GM18505 (cell line): ENCODE results near the gene SNRNP200.
A peak's percentile ranks its signal among the peaks of the same experiment; 100 is the strongest.

Source experiments
- ATAC-seq: cut with Tn5 transposase; IDR thresholded peaks from one replicate; pipeline ENCODE4 v1.9.1; 2021; ENCODE audit not compliant: unreplicated experiment
- POLR2A ChIP-seq: IDR thresholded peaks from 4 replicates; pipeline ENCODE4 v1.6.1; 2011; ENCODE audit warnings: borderline replicate concordance; ENCODE audit not compliant: insufficient read depth, insufficient read length; ENCODE audit errors: extremely low read depth

The SNRNP200 gene

GRCh38 chr2:96287273-96287856 is 18.0 kb downstream of the SNRNP200 start:
- TF ChIP-seq POLR2A: no peak
- ATAC-seq: no peak

DNA sequence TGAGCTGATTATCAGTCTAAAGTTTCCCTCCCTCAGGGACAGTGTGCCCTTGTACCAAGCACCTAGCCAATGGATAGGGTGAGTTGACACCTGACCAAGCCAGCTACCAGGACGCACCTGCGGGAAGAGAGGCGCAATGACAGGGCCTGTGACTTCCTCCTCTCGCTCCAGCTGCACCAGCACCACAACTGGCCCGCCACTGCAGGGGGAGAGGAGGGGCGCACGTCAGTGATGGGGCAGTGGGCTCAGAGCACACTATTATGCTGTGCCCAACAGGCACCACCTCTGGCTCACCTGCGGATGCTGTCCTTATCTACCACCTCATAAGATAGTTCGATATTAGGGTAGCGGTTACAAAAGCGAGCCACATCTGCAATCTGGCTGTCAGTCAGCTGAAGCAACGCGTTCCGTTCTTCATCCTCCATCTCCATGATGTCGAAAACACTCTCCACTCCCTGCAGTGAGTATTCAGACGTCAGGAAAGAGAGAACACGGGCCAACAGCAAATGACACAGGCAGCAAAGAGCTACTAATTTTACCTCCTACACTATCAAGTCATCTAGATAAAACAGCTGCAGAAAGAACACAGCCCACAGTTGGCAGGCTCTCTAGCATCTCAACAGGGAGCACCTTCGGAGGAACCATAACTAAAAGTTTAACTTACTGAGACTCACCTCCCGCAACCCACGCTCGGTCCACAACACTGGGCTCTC is 28.4 kb downstream of the SNRNP200 start:
- TF ChIP-seq POLR2A: no peak
- no peak for ATAC-seq

GRCh38 chr2:96274355-96275056 is 30.8 kb downstream of the SNRNP200 start:
- no peak for ATAC-seq
- no peak for TF ChIP-seq POLR2A

- ATAC-seq: no peak
- no peak for TF ChIP-seq POLR2A
Observed at GRCh38 chr2:96273763-96274162, 31.6 kb downstream of the SNRNP200 start.

- ATAC-seq: no peak
Observed at GRCh38 chr2:96271995-96272394, 33.4 kb downstream of the SNRNP200 start.

DNA sequence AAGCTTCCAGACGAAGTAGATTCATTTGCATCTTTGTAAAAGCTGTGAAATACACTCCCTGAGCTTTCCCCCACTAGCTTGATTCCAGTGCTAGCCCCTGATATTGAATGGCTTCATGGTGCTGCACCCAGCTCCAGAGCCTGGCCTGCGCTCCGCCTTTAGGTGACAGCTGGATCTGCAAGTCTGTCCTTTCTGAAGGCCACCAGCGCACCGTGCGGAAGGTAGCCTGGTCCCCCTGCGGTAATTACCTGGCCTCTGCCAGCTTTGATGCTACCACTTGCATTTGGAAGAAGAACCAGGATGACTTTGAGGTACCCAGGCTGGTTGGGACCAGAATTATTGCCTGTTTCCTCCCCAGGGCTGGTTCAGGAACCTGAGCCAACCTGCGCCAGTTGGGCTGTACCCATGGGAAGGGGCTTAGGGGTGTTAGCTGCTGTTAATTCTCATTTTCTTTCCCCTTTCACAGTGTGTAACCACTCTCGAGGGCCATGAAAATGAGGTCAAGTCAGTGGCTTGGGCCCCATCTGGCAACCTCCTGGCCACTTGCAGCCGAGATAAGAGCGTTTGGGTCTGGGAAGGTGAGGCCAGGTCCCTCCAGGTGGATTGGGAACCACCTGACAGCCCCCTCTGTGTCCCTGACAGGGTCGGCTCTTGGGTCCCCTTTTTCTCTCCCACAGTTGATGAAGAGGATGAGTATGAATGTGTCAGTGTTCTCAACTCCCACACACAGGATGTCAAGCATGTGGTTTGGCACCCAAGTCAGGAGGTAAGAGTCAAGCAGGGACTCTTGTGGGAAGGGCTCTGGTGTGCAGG is 38.0 kb downstream of the SNRNP200 start:
- no peak for ATAC-seq
- TF ChIP-seq POLR2A: no peak

More at GRCh38 chr2:96271995-96272394, 33.4 kb downstream of the SNRNP200 start:
- TF ChIP-seq POLR2A: no peak

- peak; percentile 87 for ATAC-seq
- TF ChIP-seq POLR2A: peak; percentile 78
Observed at GRCh38 chr2:96265840-96266679, 39.3 kb downstream of the SNRNP200 start, which contains the start of the genes CIAO1 and TMEM127. TSS of gene CIAO1 (plus strand) at chr2:96266225. CDS start at chr2:96266351, 126 bp downstream. TSS of gene TMEM127 (minus strand) at chr2:96265997. CDS start at chr2:96265381, 616 bp downstream.

DNA sequence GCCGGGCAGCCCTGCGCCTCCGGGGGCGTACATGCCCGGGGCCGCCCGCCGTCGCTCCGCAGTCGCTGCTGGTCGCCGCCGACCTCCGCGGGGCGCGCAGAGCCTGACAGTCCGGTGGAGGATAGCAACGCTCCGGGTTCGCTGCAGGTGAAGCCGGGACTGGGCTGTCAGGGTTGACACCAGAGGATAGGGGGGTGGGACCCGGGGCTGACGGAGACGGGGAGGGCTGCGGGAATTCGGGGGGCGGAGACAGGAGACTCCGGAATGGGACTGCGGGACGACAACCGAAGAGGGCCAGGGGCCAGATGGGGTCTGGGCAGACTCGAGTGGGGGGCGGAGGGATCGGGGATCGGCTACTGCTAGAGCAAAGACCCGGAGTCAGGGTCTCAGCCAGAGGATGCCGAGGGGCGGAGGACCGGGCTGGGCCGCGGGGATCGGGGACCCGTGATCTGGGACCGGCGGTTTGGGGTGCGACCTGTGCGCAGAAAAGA is 40.0 kb downstream of the SNRNP200 start:
- peak; percentile 21 for ATAC-seq
- TF ChIP-seq POLR2A: no peak

DNA sequence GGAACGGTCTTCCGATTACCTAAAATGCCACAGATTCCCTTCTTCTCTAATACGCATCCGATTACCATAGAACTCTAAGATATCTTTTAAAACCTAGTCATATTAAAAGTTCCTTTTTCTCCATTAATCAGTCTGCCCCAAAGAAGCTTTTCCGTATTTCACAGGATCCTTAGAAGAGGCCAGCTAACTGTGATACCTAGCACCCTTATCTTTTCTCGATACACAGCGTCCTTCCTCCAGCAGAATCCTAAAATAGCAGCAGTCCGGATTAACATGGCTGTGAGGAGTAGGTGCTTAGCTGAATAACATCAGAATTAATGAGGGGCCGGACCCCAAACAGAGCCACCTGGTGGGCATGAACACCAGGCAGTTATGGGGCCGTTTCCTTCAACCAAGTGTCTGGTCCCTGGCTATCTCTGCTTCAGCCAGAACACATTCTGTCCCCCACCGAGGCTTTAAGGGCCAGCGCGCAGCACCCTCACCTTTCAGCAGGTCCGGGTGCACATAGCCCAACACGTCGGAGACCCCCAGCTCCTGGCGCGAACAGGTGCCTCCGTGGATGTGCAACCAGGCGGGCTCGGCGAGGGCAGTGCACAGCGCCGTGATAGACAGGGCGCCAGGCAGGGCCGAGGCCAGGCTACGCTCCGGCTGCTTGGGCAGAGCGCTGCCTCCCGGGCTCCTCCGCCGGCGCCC is 40.5 kb downstream of the SNRNP200 start:
- no peak for TF ChIP-seq POLR2A
- peak; percentile 8 for ATAC-seq

GRCh38 chr2:96264086-96264485 is 41.3 kb downstream of the SNRNP200 start:
- TF ChIP-seq POLR2A: no peak
- no peak for ATAC-seq

DNA sequence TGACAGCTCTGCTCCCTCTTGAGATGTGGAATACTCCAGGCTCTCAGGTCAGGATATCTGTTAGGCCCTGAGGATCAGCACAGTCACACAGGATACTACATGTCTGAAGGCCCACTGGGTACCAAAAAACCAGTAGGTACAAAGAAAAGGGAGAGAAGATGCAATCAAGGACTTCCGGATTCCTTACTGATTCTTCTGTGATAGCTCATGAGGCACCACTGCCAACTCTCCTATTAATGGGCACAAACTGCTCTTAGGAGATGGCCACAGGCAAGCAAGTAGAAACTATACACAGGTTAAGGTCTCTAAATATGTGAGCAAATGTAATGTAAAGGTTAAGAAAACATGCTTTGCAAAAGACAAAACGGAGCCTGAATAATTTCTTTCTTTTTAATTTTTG is 43.0 kb downstream of the SNRNP200 start:
- ATAC-seq: no peak

More for the DNA sequence above, 43.0 kb downstream of the SNRNP200 start:
- no peak for TF ChIP-seq POLR2A
